NB4 (cell line): ENCODE results near the gene PSD4.

Experiments
- DNase-seq: peaks from one replicate; pipeline ENCODE4 v3.0.0; 2010; ENCODE audit warnings: low read depth
- H3K4me3 ChIP-seq: one replicate; pipeline ENCODE4 v1.5.1; 2011; ENCODE audit warnings: mild to moderate bottlenecking, low read depth, low read length, moderate library complexity
- CTCF ChIP-seq: IDR thresholded peaks from one replicate; pipeline ENCODE4 v1.5.1; 2012; ENCODE audit warnings: low read depth, low read length
- MAX ChIP-seq: IDR thresholded peaks from 2 replicates; pipeline ENCODE4 v1.6.1; 2011; ENCODE audit warnings: low read depth, low read length
- MYC ChIP-seq: IDR thresholded peaks from 2 replicates; pipeline ENCODE4 v1.6.1; 2011; ENCODE audit warnings: low read depth, low read length
- POLR2A ChIP-seq: IDR thresholded peaks from 2 replicates; pipeline ENCODE4 v1.6.1; 2011; ENCODE audit warnings: mild to moderate bottlenecking; ENCODE audit not compliant: insufficient read length; ENCODE audit errors: extremely low read depth

PSD4 gene

GRCh38 chr2:113173542-113174375 is at the start of gene PSD4:
Gene PSD4, plus strand, starts transcription at chr2:113173971. Its CDS starts 8,486 bp downstream, at chr2:113182457.
- DNase-seq, result peak; percentile 99
- peak within 1 kb of the TSS; percentile 85 for H3K4me3 ChIP-seq
- peak; percentile 56 for TF ChIP-seq MAX
- peak; percentile 46; the same call in 1 of the 2 replicates for TF ChIP-seq MYC
- no peak for TF ChIP-seq CTCF
- TF ChIP-seq POLR2A, result peak; percentile 85

GRCh38 chr2:113124181-113124961 is 49.4 kb upstream of the PSD4 start:
- TF ChIP-seq CTCF (no peak), MAX (no peak), MYC (no peak), POLR2A (no peak)
- H3K4me3 ChIP-seq, result peak overlapping the region; percentile 35
- DNase-seq, result peak; percentile 88

GRCh38 chr2:113124984-113125855 is 48.6 kb upstream of the PSD4 start:
- H3K4me3 ChIP-seq, result peak overlapping the region; percentile 35
- DNase-seq, result peak; percentile 42
- TF ChIP-seq MYC, result no peak
- TF ChIP-seq CTCF, result no peak
- no peak for TF ChIP-seq POLR2A
- TF ChIP-seq MAX, result no peak

- TF ChIP-seq MAX (no peak), POLR2A (no peak), CTCF (no peak), MYC (no peak)
- peak; percentile 95 for DNase-seq
- H3K4me3 ChIP-seq, result peak within 1 kb of the TSS; percentile 60
These were observed 46.7 kb upstream of the PSD4 start, which contains the start of gene IL1RN for GRCh38 chr2:113126845-113127645. Gene IL1RN, plus strand, starts transcription at chr2:113127598. Its CDS starts 27 bp downstream, at chr2:113127625.
